Stimulated activated CD8-positive, alpha-beta memory T cell treated with anti-CD3 and anti-CD28 coated beads, Interleukin-7, amount 100 ng/mL, for 48 hours (primary cell): Measurements from ENCODE around the gene NPLOC4.

Source experiments
- DNase-seq, 2 donors: peaks; one replicate each; pipeline ENCODE4 v3.0.0-alpha.2; 2020; ENCODE audit warnings: low read depth in 1 of 2; ENCODE audit errors: extremely low read depth in 1 of 2

The NPLOC4 gene

GRCh38 chr17:81520021-81520901 lies 116.7 kb downstream of the NPLOC4 start:
- DNase-seq, result no peak

GRCh38 chr17:81519284-81520020 lies 117.5 kb downstream of the NPLOC4 start:
- DNase-seq, result peak in 1 of 2 donors; percentile 47

GRCh38 chr17:81518785-81519283 lies 118.1 kb downstream of the NPLOC4 start:
- DNase-seq, result no peak

GRCh38 chr17:81518113-81518784 lies 118.7 kb downstream of the NPLOC4 start:
- DNase-seq, result no peak

GRCh38 chr17:81517339-81518112 lies 119.4 kb downstream of the NPLOC4 start:
- no peak for DNase-seq

GRCh38 chr17:81517009-81517338 lies 119.9 kb downstream of the NPLOC4 start:
- no peak for DNase-seq

- no peak for DNase-seq
Observed at GRCh38 chr17:81516439-81516838, 120.5 kb downstream of the NPLOC4 start.

- no peak for DNase-seq
Observed at GRCh38 chr17:81515530-81516041, 121.3 kb downstream of the NPLOC4 start.

GRCh38 chr17:81514739-81515529 lies 122.0 kb downstream of the NPLOC4 start:
- DNase-seq, result peak in 1 of 2 donors; percentile 70

- DNase-seq, result no peak
Observed at GRCh38 chr17:81514489-81514738, 122.5 kb downstream of the NPLOC4 start.

- DNase-seq, result no peak
Observed at GRCh38 chr17:81513753-81514488, 123.0 kb downstream of the NPLOC4 start.

- DNase-seq, result peak in 1 of 2 donors; percentile 49
Observed at GRCh38 chr17:81513372-81513752, 123.5 kb downstream of the NPLOC4 start.

- peak; percentile 80 to 85 for DNase-seq
Observed at GRCh38 chr17:81512562-81513371, 124.1 kb downstream of the NPLOC4 start, which contains the start of gene ACTG1. Gene ACTG1, minus strand, starts transcription at chr17:81512799. Its CDS starts 445 bp downstream, at chr17:81512354.

- no peak for DNase-seq
Observed at GRCh38 chr17:81511804-81512561, 124.9 kb downstream of the NPLOC4 start.

GRCh38 chr17:81511554-81511803 lies 125.4 kb downstream of the NPLOC4 start:
- no peak for DNase-seq

- DNase-seq, result no peak
Observed at GRCh38 chr17:81510785-81511553, 125.9 kb downstream of the NPLOC4 start.
